ENCODE results near the gene VAV2. TPM values are rescaled to one million over a fixed set of nuclear protein-coding genes. Genes with fewer than 3 reads are reported as not detected.

Gene VAV2
- total and polyA plus RNA-seq, 4 donors, result 4.9 to 26.4 (median 17.0) TPM

GRCh38 chr9:133975511-133975910 lies 16.6 kb downstream of the VAV2 start:
- no peak for DNase-seq (ENCODE audit: low spot score)
- H3K4me3 ChIP-seq (ENCODE audit: low read depth in 1 of 3, low read length in 3 of 3), result no peak overlapping the region
- WGBS, result 95% methylated on average over 3 of the region's 3 CpGs
- no peaks in the 10 kb centered on the region for H3K36me3 ChIP-seq (ENCODE audit: control insufficient read depth in 4 of 4, insufficient read depth in 3 of 4, low read depth in 1 of 4, low read length in 3 of 4)
- H3K4me1 ChIP-seq (ENCODE audit: control insufficient read depth in 4 of 4, insufficient read depth in 4 of 4, low read length in 3 of 4), result peaks cover 53 to 84% (median 67%) of the 10 kb centered on the region in 4 donors
- peak overlapping the region; percentile 78 to 83 for H3K27ac ChIP-seq (ENCODE audit: low read depth in 1 of 2, low read length in 2 of 2)
- no peaks in the 10 kb centered on the region for H3K27me3 ChIP-seq (ENCODE audit: control insufficient read depth in 4 of 4, insufficient read depth in 4 of 4, low read length in 3 of 4)
- TF ChIP-seq FOXA2 (IDR thresholded peaks at IDR 0.05), result no peak
- TF ChIP-seq YY1 (IDR thresholded peaks at IDR 0.05), result no peak
- TF ChIP-seq ZBTB33 (IDR thresholded peaks at IDR 0.05), result no peak
- no peak for TF ChIP-seq RAD21 (IDR thresholded peaks at IDR 0.05)
- no peak for TF ChIP-seq HNF4A (conservative IDR thresholded peaks at IDR 0.05)
- no peak for TF ChIP-seq NR2F2 (IDR thresholded peaks at IDR 0.05)
- TF ChIP-seq JUND (IDR thresholded peaks at IDR 0.05), result no peak
- no peak for TF ChIP-seq FOXA1 (IDR thresholded peaks at IDR 0.05)
- no peak for TF ChIP-seq TAF1 (conservative IDR thresholded peaks at IDR 0.05)
- TF ChIP-seq EGR1 (IDR thresholded peaks at IDR 0.05; ENCODE audit: low read depth in 2 of 2), result no peak
- no peak for TF ChIP-seq CTCF (IDR thresholded peaks at IDR 0.05; ENCODE audit: low read depth, low read length, missing input control)
- H3K9me3 ChIP-seq (ENCODE audit: control insufficient read depth in 4 of 4, low read length in 3 of 4), result no peaks in the 10 kb centered on the region
- H3K9ac ChIP-seq (ENCODE audit: low read depth in 1 of 2, low read length in 2 of 2), result peak overlapping the region in 1 of 2 donors; percentile 33

DNA sequence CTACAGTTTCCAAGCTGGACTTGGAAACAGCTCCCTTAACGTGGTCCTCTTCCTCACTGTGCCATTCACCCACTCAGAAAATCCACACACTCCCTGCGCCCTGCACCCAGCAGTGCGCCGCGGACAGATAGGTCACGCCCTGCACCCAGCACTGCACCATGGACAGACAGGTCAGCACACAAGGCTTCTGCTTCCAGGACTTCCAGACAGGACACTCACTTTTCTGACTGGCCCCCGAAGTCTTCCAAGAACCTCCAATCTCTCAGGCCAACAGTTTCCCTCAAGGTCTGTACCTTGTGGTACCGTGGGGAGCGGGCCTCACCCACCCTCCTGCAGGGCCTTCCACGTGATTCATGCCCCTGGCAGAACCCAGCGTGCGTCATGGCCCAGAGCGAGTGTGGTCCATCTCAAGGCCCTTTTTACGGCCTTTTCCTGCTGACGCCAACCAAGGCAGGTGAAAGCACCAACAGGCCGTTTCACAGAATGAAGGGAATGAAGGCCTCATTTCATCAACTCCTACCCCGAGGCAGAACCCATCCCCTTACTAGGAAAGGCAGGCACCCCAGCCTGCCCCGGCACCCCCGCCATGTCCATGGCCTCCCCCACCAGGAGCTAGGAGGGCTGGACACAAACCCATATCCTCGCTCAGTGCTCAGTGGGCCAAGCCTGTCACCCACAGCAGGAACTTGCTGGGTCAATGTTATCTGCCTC lies 17.3 kb downstream of the VAV2 start:
- H3K4me3 ChIP-seq (ENCODE audit: low read depth in 1 of 3, low read length in 3 of 3), result no peak overlapping the region
- WGBS, result 74% methylated on average over 20 of the region's 20 CpGs
- DNase-seq (ENCODE audit: low spot score), result no peak
- peak overlapping the region; percentile 78 to 83 for H3K27ac ChIP-seq (ENCODE audit: low read depth in 1 of 2, low read length in 2 of 2)
- no peak for TF ChIP-seq TAF1 (conservative IDR thresholded peaks at IDR 0.05)
- TF ChIP-seq CTCF (IDR thresholded peaks at IDR 0.05; ENCODE audit: low read depth, low read length, missing input control), result no peak
- no peak for TF ChIP-seq SP1 (IDR thresholded peaks at IDR 0.05)
- TF ChIP-seq HNF4A (conservative IDR thresholded peaks at IDR 0.05), result peak; percentile 22 to 33
- TF ChIP-seq YY1 (IDR thresholded peaks at IDR 0.05), result no peak
- no peak for TF ChIP-seq FOXA1 (IDR thresholded peaks at IDR 0.05)
- TF ChIP-seq RXRA (IDR thresholded peaks at IDR 0.05), result peak in 1 of 2 donors; percentile 32
- H3K36me3 ChIP-seq (ENCODE audit: control insufficient read depth in 4 of 4, insufficient read depth in 3 of 4, low read depth in 1 of 4, low read length in 3 of 4), result no peaks in the 10 kb centered on the region
- H3K27me3 ChIP-seq (ENCODE audit: control insufficient read depth in 4 of 4, insufficient read depth in 4 of 4, low read length in 3 of 4), result no peaks in the 10 kb centered on the region
- peaks cover 45 to 76% (median 60%) of the 10 kb centered on the region in 4 donors for H3K4me1 ChIP-seq (ENCODE audit: control insufficient read depth in 4 of 4, insufficient read depth in 4 of 4, low read length in 3 of 4)
- peak overlapping the region in 1 of 2 donors; percentile 45 for H3K9ac ChIP-seq (ENCODE audit: low read depth in 1 of 2, low read length in 2 of 2)
- H3K9me3 ChIP-seq (ENCODE audit: control insufficient read depth in 4 of 4, low read length in 3 of 4), result no peaks in the 10 kb centered on the region
